HepG2 (cell line): ENCODE data around the gene CCDC7. TPM values are rescaled to one million over a fixed set of nuclear protein-coding genes. Genes with fewer than 3 reads are reported as not detected.

Experiments used
- ATAC-seq: fragments of 200-7000 bp; cut with Tn5 transposase; 3 replicates; pipeline ENCODE4 v1.9.1; 2020; ENCODE audit warnings: mild to moderate bottlenecking, moderate library complexity
- BruUV-seq: library from RNA; stranded (reverse); fragments of 400-500 nt; replicated peaks from 2 replicates; lab custom pipeline; 2021; lab: Mats Ljungman, UMichigan
- CTCF ChIA-PET: fragments of 300-600 bp; formaldehyde crosslinking; extraction: SDS; loops from one replicate; lab custom pipeline; 2021; ENCODE audit warnings: low total read pairs, inconsistent platforms, low intra/inter-chr PET ratio; lab: Yijun Ruan, JAX
- POLR2A ChIA-PET: fragments of 350-600 bp; sonication (Branson Sonifier 250); formaldehyde crosslinking; loops from one replicate; lab custom pipeline; 2020; ENCODE audit warnings: antibody characterized with exemption, inconsistent platforms; lab: Yijun Ruan, JAX
- DNase-seq: peaks from one replicate; pipeline ENCODE4 v3.0.0-alpha.2; 2015; ENCODE audit warnings: low spot score
- FAIRE-seq: peaks from 3 replicates; lab custom pipeline; 2011; peaks lifted over from hg19 to GRCh38; lab: Jason Lieb, UNC
- H2AFZ ChIP-seq: one replicate; pipeline ENCODE4 v1.6.1; 2011; ENCODE audit warnings: low read length, inconsistent platforms
- H3K27ac ChIP-seq: fragments of 300-600 bp; 3 replicates; pipeline ENCODE4 v1.8.0; 2011; ENCODE audit warnings: mixed run types, mild to moderate bottlenecking, mixed read lengths, low read length, inconsistent platforms; ENCODE audit not compliant: insufficient read depth; ENCODE audit errors: extremely low read length
- H3K27me3 ChIP-seq, 2 experiments: fragments of 200-600 bp in 1 of 2; 2 replicates in 1 of 2; 3 replicates in 1 of 2; pipeline versions ENCODE4 v1.6.0 to v1.8.0; 2011; ENCODE audit warnings: low read length in 2 of 2, mild to moderate bottlenecking in 2 of 2, moderate library complexity in 2 of 2, inconsistent platforms in 1 of 2; ENCODE audit not compliant: insufficient read depth in 2 of 2, control insufficient read depth in 1 of 2
- H3K36me3 ChIP-seq, 2 experiments: fragments of 200-600 bp in 1 of 2; replicated peaks in 1 of 2; 2 replicates in 1 of 2; 3 replicates in 1 of 2; pipeline versions ENCODE4 v1.5.1 to v1.8.0; 2011; ENCODE audit warnings: low read length in 2 of 2, inconsistent platforms in 1 of 2; ENCODE audit not compliant: insufficient read depth in 2 of 2, control insufficient read depth in 1 of 2
- H3K4me1 ChIP-seq: 2 replicates; pipeline ENCODE4 v1.5.1; 2012; ENCODE audit warnings: low read length, inconsistent platforms; ENCODE audit not compliant: insufficient read depth
- H3K4me2 ChIP-seq: 2 replicates; pipeline ENCODE4 v1.6.0; 2011; ENCODE audit warnings: low read depth, low read length, inconsistent platforms
- H3K4me3 ChIP-seq, 3 experiments: fragments of 200-600 bp in 1 of 3; sonication (generic), shearing (Covaris generic) in 1 of 3; replicated peaks in 1 of 3; 2 replicates each; pipeline ENCODE4 v1.5.1; 2011 to 2016; ENCODE audit warnings: low read length in 3 of 3, inconsistent platforms in 2 of 3, low read depth in 2 of 3, mild to moderate bottlenecking in 2 of 3, control low read depth in 1 of 3, mixed read lengths in 1 of 3; ENCODE audit not compliant: insufficient read depth in 1 of 3
- H3K79me2 ChIP-seq: one replicate; pipeline ENCODE4 v1.6.1; 2011; ENCODE audit warnings: low read length, inconsistent platforms; ENCODE audit not compliant: insufficient read depth
- H3K9ac ChIP-seq: 2 replicates; pipeline ENCODE4 v1.6.0; 2011; ENCODE audit warnings: mild to moderate bottlenecking, low read depth, low read length, inconsistent platforms; ENCODE audit not compliant: insufficient read depth
- H3K9me3 ChIP-seq: 2 replicates; pipeline ENCODE4 v1.5.1; 2012; ENCODE audit warnings: mild to moderate bottlenecking, low read length
- H4K20me1 ChIP-seq: 2 replicates; pipeline ENCODE4 v1.6.0; 2011; ENCODE audit warnings: inconsistent platforms, mild to moderate bottlenecking, low read length, moderate library complexity; ENCODE audit not compliant: insufficient read depth
- BCLAF1 ChIP-seq: fragments of 450-650 bp; IDR thresholded peaks from 2 replicates; pipeline ENCODE4 v1.6.1; 2017; ENCODE audit warnings: mild to moderate bottlenecking
- BORCS8-MEF2B ChIP-seq: sonication (generic); formaldehyde crosslinking; IDR thresholded peaks from 2 replicates; pipeline ENCODE4 v1.8.0; 2022; ENCODE audit warnings: mild to moderate bottlenecking, missing genetic modification reagents
- GTF3A ChIP-seq: sonication (generic); formaldehyde crosslinking; conservative IDR thresholded peaks from 2 replicates; pipeline ENCODE4 v1.4.0; 2020; ENCODE audit warnings: mild to moderate bottlenecking, missing genetic modification reagents
- JARID2 ChIP-seq: sonication (generic); formaldehyde crosslinking; IDR thresholded peaks from 2 replicates; pipeline ENCODE4 v1.8.1; 2023; ENCODE audit warnings: missing genetic modification reagents, inconsistent platforms; ENCODE audit not compliant: insufficient replicate concordance
- KDM2A ChIP-seq: sonication (generic); formaldehyde crosslinking; IDR thresholded peaks from 2 replicates; pipeline ENCODE4 v1.4.0; 2020; ENCODE audit warnings: low read depth, missing genetic modification reagents, borderline replicate concordance
- MATR3 ChIP-seq: sonication (generic); formaldehyde crosslinking; IDR thresholded peaks from 2 replicates; pipeline ENCODE4 v1.4.0; 2020; ENCODE audit warnings: missing genetic modification reagents
- MED1 ChIP-seq: sonication (generic); formaldehyde crosslinking; IDR thresholded peaks from 2 replicates; pipeline ENCODE4 v1.4.0; 2020; ENCODE audit warnings: missing genetic modification reagents
- NFKB2 ChIP-seq: sonication (generic); formaldehyde crosslinking; IDR thresholded peaks from 2 replicates; pipeline ENCODE4 v1.4.0; 2020; ENCODE audit warnings: missing genetic modification reagents, borderline replicate concordance
- NR2F1 ChIP-seq, 2 experiments: fragments of 450-650 bp in 1 of 2; formaldehyde crosslinking in 1 of 2; IDR thresholded peaks; 2 replicates each; pipeline versions ENCODE4 v1.5.0 to v1.6.1; 2016 to 2020; ENCODE audit warnings: mild to moderate bottlenecking in 1 of 2, missing compliant biosample characterization in 1 of 2, missing genetic modification reagents in 1 of 2, moderate library complexity in 1 of 2
- RORA ChIP-seq: sonication (generic); formaldehyde crosslinking; IDR thresholded peaks from 2 replicates; pipeline ENCODE4 v1.5.0; 2020; ENCODE audit warnings: mild to moderate bottlenecking, missing genetic modification reagents, moderate library complexity
- SP2 ChIP-seq: sonication (generic); formaldehyde crosslinking; IDR thresholded peaks from 2 replicates; pipeline ENCODE4 v1.5.1; 2020; ENCODE audit warnings: mild to moderate bottlenecking, missing genetic modification reagents
- SUZ12 ChIP-seq: fragments of 150-350 bp; IDR thresholded peaks from 2 replicates; pipeline ENCODE4 v1.6.1; 2014; ENCODE audit warnings: low read depth, low read length
- ZFX ChIP-seq: sonication (generic); formaldehyde crosslinking; IDR thresholded peaks from 2 replicates; pipeline ENCODE4 v1.4.0; 2020; ENCODE audit warnings: mild to moderate bottlenecking, low read depth, missing genetic modification reagents, moderate library complexity
- ZNF138 ChIP-seq: sonication (generic); formaldehyde crosslinking; IDR thresholded peaks from 2 replicates; pipeline ENCODE4 v1.5.0; 2020; ENCODE audit warnings: mild to moderate bottlenecking, low read depth, missing genetic modification reagents
- ZNF207 ChIP-seq: fragments of 450-650 bp; IDR thresholded peaks from 2 replicates; pipeline ENCODE4 v1.6.1; 2016; ENCODE audit warnings: antibody characterized with exemption, borderline replicate concordance
- ZNF230 ChIP-seq: sonication (generic); formaldehyde crosslinking; IDR thresholded peaks from 2 replicates; pipeline ENCODE4 v1.4.0; 2020; ENCODE audit warnings: mild to moderate bottlenecking, missing genetic modification reagents
- ZNF333 ChIP-seq: sonication (generic); formaldehyde crosslinking; IDR thresholded peaks from 2 replicates; pipeline ENCODE4 v1.4.0; 2020; ENCODE audit warnings: mild to moderate bottlenecking, missing genetic modification reagents, borderline replicate concordance
- ZNF496 ChIP-seq: sonication (generic); formaldehyde crosslinking; IDR thresholded peaks from 2 replicates; pipeline ENCODE4 v1.8.1; 2023; ENCODE audit warnings: mild to moderate bottlenecking, moderate library complexity, missing genetic modification reagents; ENCODE audit not compliant: insufficient replicate concordance
- WGBS: methylation state at CpG from one replicate; pipeline ENCODE4 v1.1.6; 2017; ENCODE audit warnings: low lambda C conversion rate; 5-methylcytosine and 5-hydroxymethylcytosine counted together
- in situ Hi-C: cut with HindIII; loops from 2 replicates; pipeline ENCODE4 v1.10.0; 2017; ENCODE audit warnings: low pct_unique_long_range_greater_than_20kb; ENCODE audit not compliant: extremely low pct_ligation_motif_present
- intact Hi-C: fragments of 100-400 bp; cut with micrococcal nuclease; formaldehyde crosslinking; loops from one replicate; pipeline ENCODE4 v1.10.0; 2022; ENCODE audit not compliant: unreplicated experiment
- polyA plus RNA-seq, 8 experiments: library from polyadenylated mRNA; depleted of rRNA in 3 of 8; stranded (reverse) in 7 of 8; unstranded in 1 of 8; fragments of >200 nt; fragmentation: Illumina TruSeq in 4 of 8; extraction: Trizol in 4 of 8; gene quantifications; 2 replicates each; pipeline versions ENCODE4 v1.2.1 to v1.2.3, GENCODE V29; 2011 to 2016; ENCODE audit warnings: low read depth in 4 of 8, missing spikeins in 1 of 8, mixed read lengths in 1 of 8; ENCODE audit not compliant: insufficient read depth in 1 of 8
- total RNA-seq, 5 experiments: library from RNA; depleted of rRNA; stranded (reverse); fragments of >200 nt; fragmentation: Illumina TruSeq; extraction: Trizol; gene quantifications; 2 replicates each; pipeline ENCODE4 v1.2.3, GENCODE V29; 2016; ENCODE audit warnings: low read depth in 1 of 5

The CCDC7 gene
- total and polyA plus RNA-seq, 2 of the 13 experiments (the other 11 are each of a cell fraction or from before 2014, with no cell fraction given): 0.40 to 1.8 TPM

- no peaks in the 10 kb centered on the region for H3K9me3 ChIP-seq
- no peaks in the 10 kb centered on the region for H3K36me3 ChIP-seq
- no TSS peak for BruUV-seq
- no peak overlapping the region for H3K27ac ChIP-seq
- WGBS: 0% methylated on average over 4 of the region's 4 CpGs
- no peak overlapping the region for H3K4me3 ChIP-seq
- H4K20me1 ChIP-seq: no peaks in the 10 kb centered on the region
- ChIA-PET CTCF (no interaction called here), POLR2A (no interaction called here)
- FAIRE-seq (no peak), DNase-seq (no peak), ATAC-seq (no peak)
- no peaks in the 10 kb centered on the region for H3K79me2 ChIP-seq
- H3K27me3 ChIP-seq: no peaks in the 10 kb centered on the region
- no peak overlapping the region for H2AFZ ChIP-seq
- intact Hi-C loops (no loop called here), in situ Hi-C loops (no loop called here)
- no peaks in the 10 kb centered on the region for H3K4me1 ChIP-seq
- H3K9ac ChIP-seq: no peak overlapping the region
- TF ChIP-seq ZFX (no peak), NR2F1 (CRISPR knock-in tag; IDR thresholded peaks at IDR 0.05) (no peak), KDM2A (CRISPR knock-in tag) (no peak), MED1 (CRISPR knock-in tag) (no peak), NFKB2 (no peak)
- H3K4me2 ChIP-seq: no peak overlapping the region
These were observed 235.0 kb downstream of the CCDC7 start for GRCh38 chr10:32680803-32681557.

GRCh38 chr10:32684291-32684690 is 238.4 kb downstream of the CCDC7 start:
- Histone ChIP-seq H3K79me2 (no peaks in the 10 kb centered on the region), H3K9ac (no peak overlapping the region), H2AFZ (no peak overlapping the region), H3K9me3 (no peaks in the 10 kb centered on the region), H3K36me3 (no peaks in the 10 kb centered on the region), H3K4me1 (no peaks in the 10 kb centered on the region), H4K20me1 (no peaks in the 10 kb centered on the region), H3K4me3 (no peak overlapping the region), H3K27ac (no peak overlapping the region), H3K27me3 (no peaks in the 10 kb centered on the region), H3K4me2 (no peak overlapping the region)
- in situ Hi-C loops (no loop called here), intact Hi-C loops (no loop called here)
- 30% methylated on average over 2 of the region's 2 CpGs for WGBS
- DNase-seq (no peak), ATAC-seq (no peak), FAIRE-seq (no peak)
- CTCF ChIA-PET: no interaction called here
- BruUV-seq: no TSS peak
- POLR2A ChIA-PET: no interaction called here
- no peak for TF ChIP-seq JARID2 (CRISPR knock-in tag)
- no peak for TF ChIP-seq ZNF138 (CRISPR knock-in tag)
- no peak for TF ChIP-seq ZNF496 (CRISPR knock-in tag)
- TF ChIP-seq SP2 (CRISPR knock-in tag): no peak
- TF ChIP-seq ZNF207: no peak
- TF ChIP-seq GTF3A (CRISPR knock-in tag): no peak
- TF ChIP-seq SUZ12: no peak
- TF ChIP-seq RORA (CRISPR knock-in tag): no peak
- TF ChIP-seq BORCS8-MEF2B (CRISPR knock-in tag): no peak
- TF ChIP-seq BCLAF1: no peak
- no peak for TF ChIP-seq ZNF333 (CRISPR knock-in tag)
- TF ChIP-seq MATR3 (CRISPR knock-in tag): no peak
- no peak for TF ChIP-seq ZNF230 (CRISPR knock-in tag)
- TF ChIP-seq, all 625 proteins: peak for 0
